ENCODE data around the gene TTC14.

The TTC14 gene

DNA sequence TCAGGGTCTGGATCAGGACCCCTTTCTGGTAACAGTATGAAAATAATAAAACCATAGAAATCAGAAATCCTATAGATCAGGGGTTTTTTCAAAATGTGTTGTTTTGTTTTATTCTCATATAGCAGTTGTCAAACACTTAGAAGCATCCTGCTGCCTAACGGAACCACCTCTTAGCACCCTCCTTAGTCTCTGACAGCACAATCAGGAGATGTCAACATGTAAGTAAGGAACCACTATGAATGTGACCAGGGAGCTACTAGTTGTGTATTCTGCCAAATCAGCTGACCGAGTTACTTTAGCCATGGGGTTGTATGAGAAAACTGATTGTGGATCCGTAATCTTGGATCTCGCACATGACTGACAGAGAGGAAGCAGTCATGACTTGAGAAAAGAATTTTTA lies 55.1 kb downstream of the TTC14 start:
- H3K27ac ChIP-seq (ENCODE audit: low read depth, low read length), result no peak overlapping the region

More for the DNA sequence above, 55.1 kb downstream of the TTC14 start:
- no peaks in the 10 kb centered on the region for H3K36me3 ChIP-seq (ENCODE audit: control insufficient read depth, low read length)
- H3K79me2 ChIP-seq (ENCODE audit: control insufficient read depth, low read length), result no peaks in the 10 kb centered on the region
- no peaks in the 10 kb centered on the region for H4K20me1 ChIP-seq (ENCODE audit: control insufficient read depth, insufficient read depth, low read depth, low read length)
- H3K4me3 ChIP-seq (ENCODE audit: low read length), result no peak overlapping the region
- no peak for TF ChIP-seq EZH2phosphoT487 (IDR thresholded peaks at IDR 0.05; ENCODE audit: borderline replicate concordance, low read length)
- TF ChIP-seq, protein P1, sequence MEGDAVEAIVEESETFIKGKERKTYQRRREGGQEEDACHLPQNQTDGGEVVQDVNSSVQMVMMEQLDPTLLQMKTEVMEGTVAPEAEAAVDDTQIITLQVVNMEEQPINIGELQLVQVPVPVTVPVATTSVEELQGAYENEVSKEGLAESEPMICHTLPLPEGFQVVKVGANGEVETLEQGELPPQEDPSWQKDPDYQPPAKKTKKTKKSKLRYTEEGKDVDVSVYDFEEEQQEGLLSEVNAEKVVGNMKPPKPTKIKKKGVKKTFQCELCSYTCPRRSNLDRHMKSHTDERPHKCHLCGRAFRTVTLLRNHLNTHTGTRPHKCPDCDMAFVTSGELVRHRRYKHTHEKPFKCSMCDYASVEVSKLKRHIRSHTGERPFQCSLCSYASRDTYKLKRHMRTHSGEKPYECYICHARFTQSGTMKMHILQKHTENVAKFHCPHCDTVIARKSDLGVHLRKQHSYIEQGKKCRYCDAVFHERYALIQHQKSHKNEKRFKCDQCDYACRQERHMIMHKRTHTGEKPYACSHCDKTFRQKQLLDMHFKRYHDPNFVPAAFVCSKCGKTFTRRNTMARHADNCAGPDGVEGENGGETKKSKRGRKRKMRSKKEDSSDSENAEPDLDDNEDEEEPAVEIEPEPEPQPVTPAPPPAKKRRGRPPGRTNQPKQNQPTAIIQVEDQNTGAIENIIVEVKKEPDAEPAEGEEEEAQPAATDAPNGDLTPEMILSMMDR (IDR thresholded peaks at IDR 0.05; ENCODE audit: low read depth, low read length, poor library complexity, severe bottlenecking), result no peak
- H3K27me3 ChIP-seq (ENCODE audit: control insufficient read depth, low read length), result no peaks in the 10 kb centered on the region; the same call in 1 of the 2 replicates
- no peaks in the 10 kb centered on the region for H3K9me3 ChIP-seq (ENCODE audit: control insufficient read depth, insufficient read depth, low read length)
- H3K9me2 ChIP-seq (replicated peaks; ENCODE audit: control insufficient read depth, low read length), result no peaks in the 10 kb centered on the region
- H3K4me2 ChIP-seq (ENCODE audit: low read length), result no peak overlapping the region
- H3F3A ChIP-seq (ENCODE audit: control insufficient read depth, insufficient read depth), result no peaks in the 10 kb centered on the region
- no peaks in the 10 kb centered on the region for H3K4me1 ChIP-seq (ENCODE audit: control insufficient read depth, low read length)

All from DOHH2 (cell line).